ENCODE data around the gene CYSRT1. TPM values are rescaled to one million over a fixed set of nuclear protein-coding genes. Genes with fewer than 3 reads are reported as not detected.

The CYSRT1 gene
- total RNA-seq, 1 donor from 2014 or later: not detected

DNA sequence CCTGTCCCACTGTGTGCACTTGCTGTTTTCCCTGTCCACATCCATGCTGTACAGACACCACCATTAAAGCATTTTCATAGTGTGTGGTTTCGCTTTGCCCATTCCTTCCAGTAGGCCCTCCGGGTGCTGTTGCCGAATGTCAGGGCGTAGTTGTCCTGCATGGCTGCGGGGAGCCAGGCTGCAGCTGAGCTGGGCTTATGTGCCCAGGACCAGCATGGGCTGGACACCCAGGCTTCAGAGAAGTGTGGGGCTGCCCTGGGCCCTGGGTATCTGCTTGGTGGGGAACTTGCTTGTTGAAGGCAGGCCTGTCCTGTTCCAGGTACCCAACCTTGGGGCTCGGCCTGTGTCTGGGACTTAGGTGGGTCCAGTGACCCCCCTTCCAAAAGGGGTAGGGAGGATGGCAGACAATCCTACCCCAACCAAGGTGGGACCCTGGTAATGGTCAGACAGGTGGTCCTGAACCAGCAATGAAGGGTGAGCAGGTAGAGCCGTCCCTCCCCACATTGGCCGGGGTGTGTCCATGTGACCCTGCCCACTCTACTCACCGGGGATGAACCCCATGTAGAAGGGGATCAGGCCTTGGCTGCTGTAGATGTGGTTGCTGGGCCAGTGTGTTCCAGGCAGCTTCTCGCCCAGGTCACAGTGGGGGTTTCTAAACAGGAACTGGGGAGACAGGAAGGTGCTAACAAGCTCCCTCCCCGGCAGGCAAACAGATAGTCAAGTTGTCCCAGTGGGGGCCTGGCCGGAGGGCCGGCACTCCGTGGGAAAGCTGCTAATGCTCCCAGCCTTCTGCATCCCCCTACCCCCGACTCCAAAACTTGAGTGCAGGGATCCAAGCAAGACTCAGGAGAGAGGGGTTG, 18.9 kb downstream of the CYSRT1 start:
- no peak for DNase-seq (ENCODE audit: low spot score)

GRCh38 chr9:137244486-137245449, 19.8 kb downstream of the CYSRT1 start:
- no peak for DNase-seq (ENCODE audit: low spot score)
- intact Hi-C loops (cut with DNase I): no loop called here

More for the DNA sequence above, 18.9 kb downstream of the CYSRT1 start:
- intact Hi-C loops (cut with DNase I): no loop called here

- no peak for DNase-seq (ENCODE audit: low spot score)
- intact Hi-C loops (cut with DNase I): no loop called here
Measured at GRCh38 chr9:137245450-137246421, 20.8 kb downstream of the CYSRT1 start.

GRCh38 chr9:137247135-137247915, 22.4 kb downstream of the CYSRT1 start:
- DNase-seq (ENCODE audit: low spot score): no peak
- intact Hi-C loops (cut with DNase I): no loop called here

DNA sequence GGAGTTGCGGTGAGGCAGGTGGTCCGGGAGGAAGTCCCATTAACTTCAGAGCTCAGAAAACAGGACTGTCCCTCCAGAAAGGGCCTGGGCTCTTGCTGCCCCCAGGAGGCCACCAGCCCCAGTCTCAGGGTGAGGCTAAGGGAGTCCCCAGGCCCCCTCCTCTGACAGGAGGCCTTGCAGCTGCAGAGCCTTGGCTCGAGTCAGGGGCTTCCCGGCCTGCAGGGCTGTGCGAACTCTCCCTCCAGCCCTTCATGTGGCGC, 22.9 kb downstream of the CYSRT1 start:
- no peak for DNase-seq (ENCODE audit: low spot score)
- intact Hi-C loops (cut with DNase I): no loop called here

- DNase-seq (ENCODE audit: low spot score): no peak
- intact Hi-C loops (cut with DNase I): no loop called here
Measured at GRCh38 chr9:137250329-137251193, 25.6 kb downstream of the CYSRT1 start.

DNA sequence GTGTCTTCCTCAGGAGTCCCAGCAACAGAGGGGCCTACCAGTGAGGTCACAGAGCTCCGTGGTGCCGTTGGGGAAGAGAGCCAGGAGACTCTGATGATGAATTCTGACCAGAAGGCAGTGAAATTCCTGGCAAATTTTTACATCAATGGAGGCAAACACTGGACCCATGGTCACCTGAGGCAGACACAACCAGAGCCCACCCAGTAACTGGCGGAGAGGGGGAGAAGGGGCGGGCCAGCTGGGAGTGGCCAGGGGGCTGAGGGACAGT, 26.2 kb downstream of the CYSRT1 start, which contains the start of gene STPG3:
Gene STPG3, plus strand, starts transcription at position 93 of the 268 bp plus-strand sequence. Its CDS starts 1 bp downstream, at position 94.
- no peak for DNase-seq (ENCODE audit: low spot score)
- intact Hi-C loops (cut with DNase I): no loop called here

DNA sequence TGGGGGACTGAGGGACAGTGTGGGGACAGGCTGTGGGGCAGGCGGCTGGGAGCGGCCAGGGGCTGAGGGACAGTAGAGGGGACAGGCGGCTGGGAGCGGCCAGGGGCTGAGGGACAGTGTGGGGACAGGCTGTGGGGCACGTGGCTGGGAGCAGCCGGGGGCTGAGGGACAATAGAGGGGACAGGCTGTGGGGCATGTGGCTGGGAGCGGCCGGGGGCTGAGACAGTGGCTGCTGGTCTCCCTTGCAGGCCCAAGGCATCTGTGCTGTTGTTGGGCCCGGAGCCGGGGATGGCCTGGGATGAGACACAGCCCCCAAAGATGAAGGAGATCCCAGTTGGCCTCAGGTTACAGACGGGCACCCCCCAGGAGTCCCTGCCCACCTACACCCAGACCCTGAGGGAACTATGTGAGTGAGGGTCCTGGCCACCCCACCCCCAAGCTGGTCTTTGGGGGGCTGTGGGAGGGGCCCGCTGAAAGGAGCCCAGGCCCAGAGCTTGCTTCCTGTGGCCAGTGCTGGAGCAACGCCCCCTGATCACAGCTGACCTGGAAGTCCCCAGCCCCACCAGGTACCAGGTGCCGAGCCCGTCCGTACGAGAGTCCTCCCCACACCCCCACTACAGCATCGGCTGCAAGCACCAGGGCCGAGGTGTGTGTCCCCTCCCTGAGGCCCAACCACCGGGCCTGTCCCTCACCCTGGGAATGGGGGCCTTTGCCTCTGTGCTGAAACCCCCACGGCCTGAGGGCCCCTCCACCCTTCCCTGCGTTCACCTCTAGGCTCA, 26.7 kb downstream of the CYSRT1 start:
- no peak for DNase-seq (ENCODE audit: low spot score)
- intact Hi-C loops (cut with DNase I): no loop called here

- intact Hi-C loops (cut with DNase I): no loop called here
- no peak for DNase-seq (ENCODE audit: low spot score)
Measured at GRCh38 chr9:137252555-137253506, 27.9 kb downstream of the CYSRT1 start.

- DNase-seq (ENCODE audit: low spot score): no peak
Measured at GRCh38 chr9:137253717-137254623, 29.0 kb downstream of the CYSRT1 start.

GRCh38 chr9:137254624-137255447, 29.9 kb downstream of the CYSRT1 start, which contains the start of gene NELFB:
TSS of gene NELFB (plus strand) at chr9:137255327.
- intact Hi-C loops (cut with DNase I): loop anchor here (1.0 to 2.0 kb wide), 2 partner anchors 14 to 32 kb away; partner anchors contain the start of gene TUBB4B

More at GRCh38 chr9:137253717-137254623, 29.0 kb downstream of the CYSRT1 start:
- intact Hi-C loops (cut with DNase I): loop anchor here (2.0 kb wide), 1 partner anchor 13 kb away; the partner anchor contains the start of gene TUBB4B

DNA sequence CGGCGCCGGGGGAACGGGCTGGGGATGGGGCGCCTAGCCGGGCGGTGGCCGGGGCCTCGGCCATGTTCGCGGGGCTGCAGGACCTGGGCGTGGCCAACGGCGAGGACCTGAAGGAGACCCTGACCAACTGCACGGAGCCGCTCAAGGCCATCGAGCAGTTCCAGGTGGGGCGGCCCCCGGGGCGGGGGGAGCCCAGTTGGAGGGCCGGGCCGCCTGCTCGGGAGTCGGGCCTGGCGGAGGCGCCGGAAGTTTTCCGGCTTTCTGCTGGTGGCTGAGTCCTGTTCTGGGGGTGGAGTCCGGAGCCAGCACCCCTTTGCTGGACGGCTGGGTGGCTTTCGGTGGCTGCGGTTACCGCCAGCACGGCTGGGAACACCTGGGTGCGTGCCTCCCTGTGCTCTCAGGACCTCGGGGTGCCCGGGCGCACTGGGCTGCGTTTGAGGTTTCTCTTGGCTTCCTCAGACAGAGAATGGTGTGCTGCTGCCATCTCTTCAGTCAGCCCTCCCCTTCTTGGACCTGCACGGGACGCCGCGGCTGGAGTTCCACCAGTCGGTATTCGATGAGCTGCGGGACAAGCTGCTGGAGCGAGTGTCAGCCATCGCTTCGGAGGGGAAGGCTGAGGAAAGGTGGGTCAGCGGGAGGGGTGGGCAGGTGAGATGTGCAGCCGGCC, 30.6 kb downstream of the CYSRT1 start:
- intact Hi-C loops (cut with DNase I): loop anchor here (1.0 to 2.0 kb wide), 2 partner anchors 15 to 32 kb away; partner anchors contain the start of gene TUBB4B
- no peak for DNase-seq (ENCODE audit: low spot score)

More at GRCh38 chr9:137254624-137255447, 29.9 kb downstream of the CYSRT1 start, which contains the start of gene NELFB:
- peak; percentile 98 for DNase-seq (ENCODE audit: low spot score)

GRCh38 chr9:137256362-137256761, 31.4 kb downstream of the CYSRT1 start:
- intact Hi-C loops (cut with DNase I): no loop called here
- no peak for DNase-seq (ENCODE audit: low spot score)
